Activated CD8-positive, alpha-beta T cell treated with anti-CD3 and anti-CD28 coated beads for 36 hours (primary cell): Measurements from ENCODE around the gene FRMD4A. TPM values are rescaled to one million over a fixed set of nuclear protein-coding genes. Genes with fewer than 3 reads are reported as not detected.

Experiments
- ATAC-seq: fragments of 200-7000 bp; cut with Tn5 transposase; one replicate; pipeline ENCODE4 v1.10.0; 2021; ENCODE audit warnings: mild to moderate bottlenecking, moderate library complexity
- CTCF ChIA-PET: fragments of 350-600 bp; sonication (Branson Sonifier 250); formaldehyde crosslinking; loops from one replicate; lab custom pipeline; 2021; ENCODE audit warnings: antibody characterized with exemption; lab: Charles Lee
- POLR2A ChIA-PET: fragments of 350-600 bp; sonication (Branson Sonifier 250); formaldehyde crosslinking; loops from one replicate; lab custom pipeline; 2021; ENCODE audit warnings: antibody characterized with exemption; lab: Charles Lee
- DNase-seq: peaks from one replicate; pipeline ENCODE4 v3.0.0-alpha.2; 2020
- H3K27ac Mint-ChIP-seq: one replicate; pipeline ENCODE4 v1.8.0; 2021; ENCODE audit warnings: mild to moderate bottlenecking, mixed read lengths
- H3K27me3 Mint-ChIP-seq: one replicate; pipeline ENCODE4 v1.8.0; 2021; ENCODE audit warnings: mixed read lengths
- H3K36me3 Mint-ChIP-seq: one replicate; pipeline ENCODE4 v1.8.0; 2021; ENCODE audit warnings: low read depth, mixed read lengths
- H3K4me1 Mint-ChIP-seq: one replicate; pipeline ENCODE4 v1.8.0; 2021; ENCODE audit warnings: low read depth, mixed read lengths
- H3K4me3 Mint-ChIP-seq: one replicate; pipeline ENCODE4 v1.8.0; 2021; ENCODE audit warnings: mild to moderate bottlenecking, moderate library complexity, mixed read lengths
- H3K9me3 Mint-ChIP-seq: one replicate; pipeline ENCODE4 v1.8.0; 2021; ENCODE audit warnings: mixed read lengths
- intact Hi-C: fragments of 100-400 bp; cut with micrococcal nuclease; formaldehyde crosslinking; loops from one replicate; pipeline ENCODE4 v1.10.0; 2022
- total RNA-seq, 2 experiments: library from RNA; stranded (reverse); gene quantifications; one replicate each; pipeline ENCODE4 v1.2.3, GENCODE V29; 2021
- TF ChIP-seq, protein P1 (sequence below): fragments of 200-600 bp; IDR thresholded peaks from one replicate; pipeline ENCODE4 v1.8.0; 2022; ENCODE audit warnings: antibody characterized with exemption, mild to moderate bottlenecking

The FRMD4A gene
- total RNA-seq, 2 experiments from 2014 or later, result 2.1 to 2.8 TPM

- POLR2A ChIA-PET, result interaction anchor here (0.6 kb wide), 1 partner anchor 11 kb away, joined by 3 read pairs; no protein-coding TSS in a partner anchor
- no peaks in the 10 kb centered on the region for H3K9me3 Mint-ChIP-seq
- H3K4me1 Mint-ChIP-seq, result no peaks in the 10 kb centered on the region
- H3K27me3 Mint-ChIP-seq, result no peaks in the 10 kb centered on the region
- H3K4me3 Mint-ChIP-seq, result no peak overlapping the region
- intact Hi-C loops, result no loop called here
- CTCF ChIA-PET, result no interaction called here
- TF ChIP-seq, protein P1, sequence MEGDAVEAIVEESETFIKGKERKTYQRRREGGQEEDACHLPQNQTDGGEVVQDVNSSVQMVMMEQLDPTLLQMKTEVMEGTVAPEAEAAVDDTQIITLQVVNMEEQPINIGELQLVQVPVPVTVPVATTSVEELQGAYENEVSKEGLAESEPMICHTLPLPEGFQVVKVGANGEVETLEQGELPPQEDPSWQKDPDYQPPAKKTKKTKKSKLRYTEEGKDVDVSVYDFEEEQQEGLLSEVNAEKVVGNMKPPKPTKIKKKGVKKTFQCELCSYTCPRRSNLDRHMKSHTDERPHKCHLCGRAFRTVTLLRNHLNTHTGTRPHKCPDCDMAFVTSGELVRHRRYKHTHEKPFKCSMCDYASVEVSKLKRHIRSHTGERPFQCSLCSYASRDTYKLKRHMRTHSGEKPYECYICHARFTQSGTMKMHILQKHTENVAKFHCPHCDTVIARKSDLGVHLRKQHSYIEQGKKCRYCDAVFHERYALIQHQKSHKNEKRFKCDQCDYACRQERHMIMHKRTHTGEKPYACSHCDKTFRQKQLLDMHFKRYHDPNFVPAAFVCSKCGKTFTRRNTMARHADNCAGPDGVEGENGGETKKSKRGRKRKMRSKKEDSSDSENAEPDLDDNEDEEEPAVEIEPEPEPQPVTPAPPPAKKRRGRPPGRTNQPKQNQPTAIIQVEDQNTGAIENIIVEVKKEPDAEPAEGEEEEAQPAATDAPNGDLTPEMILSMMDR, result no peak
- H3K27ac Mint-ChIP-seq, result no peak overlapping the region
- no peak for DNase-seq
- peaks cover 5% of the 10 kb centered on the region for H3K36me3 Mint-ChIP-seq
- ATAC-seq, result no peak
Measured at GRCh38 chr10:13627459-13628310, 703.0 kb downstream of the FRMD4A start.

DNA sequence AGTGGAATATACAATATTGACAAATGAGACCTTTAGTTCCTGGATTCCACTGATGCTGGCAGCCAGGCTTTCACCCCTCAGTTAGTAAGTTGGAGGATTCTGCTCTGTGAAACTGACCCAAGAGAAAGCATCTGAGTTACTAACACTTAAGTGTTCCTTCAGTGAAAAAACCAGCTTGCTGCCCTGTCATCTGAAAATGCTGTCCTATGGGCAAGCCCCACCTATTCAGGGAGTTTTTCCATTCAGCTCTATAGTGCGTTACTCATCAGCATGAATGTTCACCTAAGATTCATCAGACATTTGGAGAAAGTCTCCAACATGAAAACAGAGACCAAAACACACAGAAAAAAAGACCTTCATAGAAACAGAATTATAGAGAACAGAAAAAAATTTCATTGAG is 706.1 kb downstream of the FRMD4A start:
- no peak for DNase-seq
- Mint-ChIP-seq H3K27me3 (no peaks in the 10 kb centered on the region), H3K36me3 (no peaks in the 10 kb centered on the region), H3K27ac (no peak overlapping the region), H3K4me3 (no peak overlapping the region), H3K9me3 (no peaks in the 10 kb centered on the region), H3K4me1 (no peaks in the 10 kb centered on the region)
- TF ChIP-seq, protein P1, result no peak
- CTCF ChIA-PET, result no interaction called here
- intact Hi-C loops, result no loop called here
- POLR2A ChIA-PET, result interaction anchor here (1.0 kb wide), 1 partner anchor 274 kb away, joined by 3 read pairs; no protein-coding TSS in a partner anchor
- no peak for ATAC-seq

DNA sequence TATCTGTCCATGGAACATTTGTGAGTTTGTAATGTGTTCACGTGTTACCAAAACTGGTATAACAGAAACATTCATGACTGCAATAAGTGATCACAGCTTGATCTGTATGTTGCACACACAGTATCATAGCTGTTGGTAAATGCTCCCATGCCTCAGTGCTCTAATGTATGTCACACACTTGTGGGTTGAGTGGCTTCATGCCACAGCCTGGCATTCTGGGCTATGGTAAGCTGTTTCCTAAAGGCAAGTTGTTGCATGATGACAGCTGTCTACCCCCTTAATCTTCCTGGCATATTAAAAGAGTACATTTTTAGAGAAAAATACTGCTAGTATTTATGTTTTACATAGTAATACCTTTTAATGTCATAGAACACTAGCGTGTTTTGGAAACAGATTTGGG is 708.8 kb downstream of the FRMD4A start:
- ChIA-PET CTCF (no interaction called here), POLR2A (no interaction called here)
- ATAC-seq (no peak), DNase-seq (no peak)
- Mint-ChIP-seq H3K4me3 (no peak overlapping the region), H3K9me3 (no peaks in the 10 kb centered on the region), H3K4me1 (no peaks in the 10 kb centered on the region), H3K36me3 (peaks cover 11% of the 10 kb centered on the region), H3K27ac (no peak overlapping the region), H3K27me3 (no peaks in the 10 kb centered on the region)
- TF ChIP-seq, protein P1, result no peak
- intact Hi-C loops, result no loop called here

- H3K9me3 Mint-ChIP-seq, result no peaks in the 10 kb centered on the region
- peaks cover 31% of the 10 kb centered on the region for H3K36me3 Mint-ChIP-seq
- no peak overlapping the region for H3K27ac Mint-ChIP-seq
- no peak overlapping the region for H3K4me3 Mint-ChIP-seq
- POLR2A ChIA-PET, result no interaction called here
- no peak for DNase-seq
- ATAC-seq, result no peak
- intact Hi-C loops, result no loop called here
- H3K4me1 Mint-ChIP-seq, result no peaks in the 10 kb centered on the region
- H3K27me3 Mint-ChIP-seq, result no peaks in the 10 kb centered on the region
- TF ChIP-seq, protein P1, result no peak
- CTCF ChIA-PET, result no interaction called here
Measured at GRCh38 chr10:13617116-13617515, 713.6 kb downstream of the FRMD4A start.

- intact Hi-C loops, result no loop called here
Measured at GRCh38 chr10:13615650-13616300, 714.9 kb downstream of the FRMD4A start.

More at GRCh38 chr10:13615650-13616300, 714.9 kb downstream of the FRMD4A start:
- H3K27ac Mint-ChIP-seq, result no peak overlapping the region
- ChIA-PET CTCF (interaction anchor here (1.0 kb wide), 2 partner anchors 11 to 44 kb away, joined by 3 to 4 read pairs; no protein-coding TSS in a partner anchor), POLR2A (interaction anchor here (1.1 kb wide), 1 partner anchor 12 kb away, joined by 6 read pairs; no protein-coding TSS in a partner anchor)
- no peaks in the 10 kb centered on the region for H3K27me3 Mint-ChIP-seq
- TF ChIP-seq, protein P1, result no peak
- H3K9me3 Mint-ChIP-seq, result no peaks in the 10 kb centered on the region
- ATAC-seq, result no peak
- H3K4me1 Mint-ChIP-seq, result no peaks in the 10 kb centered on the region
- no peak overlapping the region for H3K4me3 Mint-ChIP-seq
- peaks cover 39% of the 10 kb centered on the region for H3K36me3 Mint-ChIP-seq
- no peak for DNase-seq
